Stimulated activated CD8-positive, alpha-beta memory T cell treated with anti-CD3 and anti-CD28 coated beads, Interleukin-2, amount 100 ng/mL, for 48 hours (primary cell): ENCODE data around the gene NMNAT3.

Source experiments
- DNase-seq, 2 donors: peaks; one replicate each; pipeline ENCODE4 v3.0.0-alpha.2; 2020; ENCODE audit warnings: low read depth in 2 of 2

NMNAT3 gene

DNA sequence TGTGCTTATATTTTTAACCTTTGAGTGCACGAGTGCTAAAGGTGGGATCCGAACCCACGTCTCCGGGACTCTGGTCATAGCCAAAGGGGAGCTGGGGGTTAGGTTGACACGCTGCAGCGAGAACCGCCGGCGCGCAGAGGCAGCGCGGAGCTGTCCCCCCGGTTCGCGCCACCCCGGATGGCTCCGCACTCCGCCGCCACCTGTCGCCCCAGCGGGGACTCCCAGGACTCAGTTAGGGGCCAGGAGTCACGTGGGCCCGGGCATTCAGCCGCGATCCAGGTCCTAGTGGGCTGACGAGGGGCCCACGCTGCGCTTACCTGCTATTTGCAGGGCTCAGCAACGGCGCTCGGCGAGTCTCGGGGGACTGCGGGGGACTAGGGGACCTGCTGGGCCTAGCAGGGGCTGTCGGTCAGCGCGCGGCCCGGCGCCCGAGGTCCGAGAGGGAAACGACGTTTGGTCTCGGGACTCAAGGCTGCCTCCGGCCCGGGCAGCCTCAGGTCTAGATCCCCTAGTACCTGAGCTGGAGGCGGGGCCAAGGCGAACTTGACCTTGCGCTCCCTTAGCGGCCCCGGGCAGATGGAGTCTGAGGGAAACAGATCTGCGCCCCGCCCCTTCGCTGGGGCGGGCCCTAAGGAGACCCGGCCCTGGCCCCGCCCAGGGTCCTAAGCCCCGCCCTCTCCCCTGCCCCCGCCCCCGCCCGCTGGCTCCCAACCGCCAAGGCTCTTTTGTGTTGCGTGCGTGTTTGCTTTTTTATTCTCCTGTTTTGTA lies at the start of gene NMNAT3:
Gene NMNAT3 (minus strand): TSS at position 585 of the 768 bp plus-strand sequence. CDS start 50,248 bp downstream, outside the sequence.
- peak; percentile 68 to 69 for DNase-seq

DNA sequence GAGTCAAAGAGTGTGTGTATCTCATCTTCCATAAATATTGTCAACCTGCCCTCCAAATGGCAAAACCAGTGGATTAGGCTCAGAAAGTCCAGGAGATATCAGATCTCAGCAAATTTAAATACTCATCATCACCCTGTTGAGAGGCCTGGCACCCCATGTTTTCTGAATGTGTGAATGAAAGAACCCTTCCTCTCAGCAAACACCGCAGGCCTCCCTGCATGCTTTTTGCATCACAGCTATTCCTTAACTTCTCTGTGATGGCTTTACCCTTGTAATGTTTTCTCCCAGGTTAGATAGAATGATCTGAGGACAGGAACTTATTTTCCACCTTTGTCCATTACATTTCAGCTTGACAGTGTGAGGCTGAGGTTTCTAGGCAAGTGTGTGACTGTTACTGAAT lies 43.6 kb upstream of the NMNAT3 start:
- no peak for DNase-seq

DNA sequence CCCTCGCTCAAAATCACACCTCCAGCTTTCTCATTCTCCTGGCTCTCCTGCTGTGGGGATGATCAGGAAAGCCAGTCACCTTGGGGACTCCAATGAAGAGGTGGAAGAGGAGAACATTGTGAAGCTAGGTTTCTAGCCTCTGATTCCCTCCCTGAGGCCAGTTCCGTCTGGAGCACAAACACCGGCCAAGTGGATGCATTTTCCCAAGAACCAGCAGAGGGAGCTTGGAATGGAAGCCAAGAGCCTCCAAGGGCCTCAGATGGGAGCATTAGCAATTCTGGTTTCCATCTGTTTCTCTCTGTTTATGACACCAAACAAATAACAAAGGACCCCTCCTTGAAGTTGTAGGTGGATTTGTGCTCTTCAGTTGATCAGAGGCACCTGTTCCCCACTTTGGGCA lies 40.6 kb upstream of the NMNAT3 start:
- DNase-seq = no peak

DNA sequence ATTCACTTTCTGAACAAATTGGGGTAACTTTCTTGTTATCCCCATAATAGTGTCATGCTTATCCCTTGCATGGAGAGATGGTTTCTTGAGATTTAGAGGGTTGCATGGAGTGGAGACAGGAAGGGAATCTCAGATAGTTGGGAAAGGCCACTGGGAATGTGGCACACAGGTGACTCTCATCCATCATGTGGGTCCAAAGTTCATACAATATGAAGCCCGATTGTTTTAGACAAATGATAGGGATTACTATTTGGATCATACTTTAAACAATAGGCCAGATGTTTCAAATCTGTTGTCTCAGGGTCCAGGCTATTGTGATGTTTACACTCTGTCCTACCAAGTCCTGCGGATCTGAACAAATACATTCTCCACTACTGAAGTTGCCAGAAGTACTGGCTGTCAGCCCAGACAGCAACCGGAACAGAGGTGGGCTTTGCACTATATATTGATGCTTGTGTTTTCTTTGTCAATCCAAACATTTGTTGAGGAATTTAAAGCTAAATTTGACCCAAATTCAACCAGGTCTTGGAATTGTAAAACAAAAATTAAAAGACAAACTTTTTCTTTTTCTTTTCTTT lies 39.2 kb upstream of the NMNAT3 start:
- DNase-seq = no peak

DNA sequence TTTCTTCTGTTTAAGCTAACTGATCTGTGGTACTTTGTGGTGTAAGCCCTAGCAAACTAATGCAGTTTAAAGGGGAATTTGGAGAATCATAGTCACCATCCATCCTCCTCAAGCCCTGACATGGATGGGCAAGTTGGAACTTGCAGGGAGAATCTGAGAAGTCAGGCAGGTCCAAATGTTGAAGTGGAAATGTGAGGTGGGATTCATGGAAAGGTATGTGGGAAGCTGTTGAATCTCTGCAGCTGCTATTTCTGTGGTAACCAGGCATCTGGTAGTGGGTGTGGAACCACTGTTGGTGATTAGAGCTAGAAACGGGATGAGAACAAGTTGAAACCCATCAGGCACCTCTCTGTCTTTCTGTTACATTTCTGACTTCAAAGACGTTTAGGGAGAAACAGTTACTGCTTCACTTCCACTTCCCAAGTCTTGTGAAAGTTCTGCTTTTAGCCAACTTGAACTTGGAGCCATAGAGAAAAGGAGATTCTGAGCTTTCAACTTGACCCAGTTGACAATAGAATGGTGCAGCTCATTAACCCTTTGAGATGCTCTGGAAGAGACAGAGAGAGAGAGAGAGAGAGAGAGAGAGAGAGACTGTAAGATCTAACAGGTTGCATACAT lies 38.1 kb upstream of the NMNAT3 start:
- no peak for DNase-seq

DNA sequence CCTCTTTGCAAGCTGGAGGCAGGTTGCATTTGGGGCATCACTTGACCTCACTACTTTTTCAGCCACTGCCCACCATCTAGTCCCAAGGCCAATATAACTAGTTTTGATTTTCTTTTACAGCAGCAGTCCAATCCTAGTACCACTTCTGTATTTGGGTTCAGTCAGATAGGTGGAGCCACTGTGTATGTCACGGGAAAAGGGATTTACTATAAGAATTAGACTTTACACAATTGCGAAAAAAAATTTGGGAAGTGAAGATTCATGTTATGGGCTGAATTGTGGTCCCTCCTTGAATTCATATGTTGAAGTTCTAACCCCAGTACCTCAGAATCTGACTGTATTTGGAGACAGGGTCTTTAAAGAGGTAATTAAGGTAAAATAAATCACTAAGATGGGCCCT lies 37.4 kb upstream of the NMNAT3 start:
- DNase-seq = no peak

DNA sequence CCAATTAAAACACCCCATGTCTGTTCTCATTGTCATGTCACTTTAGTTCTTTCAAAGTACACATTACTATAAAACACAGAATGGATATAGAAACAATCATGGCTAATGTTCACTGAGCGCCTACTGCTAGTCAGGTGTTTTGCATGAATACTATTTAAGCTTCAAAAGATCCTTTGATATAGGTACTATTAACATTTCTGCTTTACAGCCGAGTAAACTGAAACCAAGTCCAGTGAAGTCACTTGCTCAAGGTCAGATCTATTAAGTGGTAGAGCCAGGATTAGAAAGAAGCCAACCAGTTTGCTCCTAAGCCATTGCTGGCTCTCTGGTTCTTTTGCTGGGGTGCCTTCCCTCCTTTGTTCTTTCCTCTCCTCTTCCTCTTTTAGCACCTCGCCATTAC lies 32.4 kb upstream of the NMNAT3 start:
- no peak for DNase-seq

DNA sequence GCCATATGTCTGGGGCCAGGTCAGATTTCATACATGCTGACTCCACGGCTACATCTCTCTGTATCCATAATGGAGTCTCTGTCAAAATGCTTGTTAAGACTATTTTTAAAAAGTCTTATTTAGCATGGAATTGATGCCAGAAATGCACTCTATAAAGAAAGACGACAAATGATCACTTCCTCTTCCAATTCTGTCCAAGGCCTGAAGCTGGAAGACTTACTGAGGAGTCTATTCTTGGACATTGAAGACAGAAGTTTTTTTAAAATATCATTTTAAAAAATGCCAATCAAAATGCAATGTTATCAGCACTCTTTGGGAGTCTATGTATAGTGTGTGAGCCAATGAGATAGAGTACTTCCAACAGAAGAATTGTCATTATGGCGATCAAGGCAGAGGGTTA lies 27.9 kb upstream of the NMNAT3 start:
- no peak for DNase-seq

DNA sequence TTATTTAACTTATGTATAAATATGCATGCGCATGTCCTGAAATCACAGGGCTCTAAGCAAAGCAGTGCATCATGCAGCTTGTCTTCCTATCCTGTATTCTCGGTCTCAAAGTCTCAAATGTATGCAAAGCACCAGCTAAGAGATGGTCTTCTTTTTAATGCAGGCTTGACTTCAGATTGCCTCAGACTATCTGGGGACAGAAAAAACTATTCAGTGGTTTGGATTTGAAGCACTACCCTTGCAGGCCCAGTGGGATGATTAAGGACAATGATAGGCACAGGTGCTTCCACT lies 18.5 kb upstream of the NMNAT3 start:
- DNase-seq = no peak

DNA sequence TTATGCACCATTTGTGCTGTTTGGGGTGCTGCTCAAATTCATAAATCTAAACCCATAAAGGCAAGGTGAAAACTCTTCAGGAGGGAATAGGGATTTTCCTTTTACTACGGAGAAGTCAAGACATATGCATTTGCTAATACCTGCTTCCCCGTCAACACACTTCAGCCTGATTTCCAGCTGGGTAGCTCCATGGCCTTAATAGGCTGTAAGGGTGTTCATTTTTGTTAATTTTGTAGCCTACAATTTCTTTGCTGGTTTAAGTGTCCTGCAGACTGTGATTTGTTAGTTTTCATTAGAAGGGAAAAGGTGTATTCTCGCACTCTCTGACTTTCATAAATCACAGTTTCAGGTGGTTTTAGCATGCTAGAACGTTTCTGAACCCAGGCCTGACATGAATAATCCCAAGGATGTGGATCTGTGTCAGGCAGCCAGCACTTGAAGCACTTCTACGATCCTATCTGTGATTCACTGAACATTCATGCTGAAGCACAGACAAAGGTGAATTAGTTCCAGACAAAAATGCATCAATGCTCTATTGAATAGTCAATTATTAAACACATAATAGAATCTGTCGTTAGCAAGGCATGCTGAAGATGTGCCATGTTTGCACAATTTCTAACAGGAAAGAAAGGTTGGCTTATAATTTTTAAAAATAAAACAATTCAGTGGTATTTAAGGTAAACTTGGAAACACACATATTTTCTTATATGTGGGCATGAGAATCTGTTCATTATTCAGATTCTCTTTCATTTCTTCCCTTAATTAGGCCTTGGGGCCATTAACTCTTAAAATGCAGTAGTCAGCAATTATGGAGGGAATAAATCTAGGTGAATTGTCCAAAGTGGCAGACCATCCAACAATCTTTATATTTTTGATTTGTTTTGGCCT lies 17.9 kb upstream of the NMNAT3 start:
- no peak for DNase-seq

DNA sequence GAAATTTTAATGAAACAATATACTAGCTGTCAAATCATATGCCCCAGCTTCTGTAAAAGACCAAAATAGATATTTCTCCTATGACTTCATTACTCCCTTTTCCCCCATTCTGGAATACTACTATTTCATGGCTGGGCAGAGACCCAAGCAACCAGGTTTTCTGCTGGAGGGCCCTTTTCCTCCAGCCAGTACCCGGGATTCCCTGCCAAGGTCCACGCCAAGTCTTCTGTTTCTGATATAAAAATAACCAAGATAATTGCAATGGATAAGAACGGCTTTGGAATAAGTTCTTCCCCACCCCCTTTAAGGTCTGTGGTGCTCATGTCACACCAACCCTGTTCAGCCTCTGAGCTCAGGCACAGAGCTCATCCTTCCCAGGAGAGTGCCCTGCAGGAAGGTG lies 17.2 kb upstream of the NMNAT3 start:
- no peak for DNase-seq

DNA sequence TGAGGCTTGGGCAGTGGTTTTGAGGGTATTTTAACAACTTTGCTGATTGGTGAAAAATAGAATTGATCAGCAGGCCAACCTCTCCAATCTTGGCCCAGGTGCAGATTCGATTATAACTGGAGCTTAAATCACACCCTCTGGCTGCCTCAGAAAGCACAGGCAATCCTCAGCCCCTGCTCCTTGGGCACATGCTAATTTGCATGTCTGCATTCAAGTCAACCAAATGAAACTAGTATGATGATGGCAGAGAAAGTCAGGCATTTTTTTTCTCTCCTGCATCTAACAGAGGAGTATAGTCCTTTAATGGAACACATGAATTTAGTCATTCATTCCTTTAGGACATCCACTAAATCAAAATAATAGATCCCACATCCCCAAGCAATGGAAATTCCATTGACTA lies 16.8 kb upstream of the NMNAT3 start:
- no peak for DNase-seq

DNA sequence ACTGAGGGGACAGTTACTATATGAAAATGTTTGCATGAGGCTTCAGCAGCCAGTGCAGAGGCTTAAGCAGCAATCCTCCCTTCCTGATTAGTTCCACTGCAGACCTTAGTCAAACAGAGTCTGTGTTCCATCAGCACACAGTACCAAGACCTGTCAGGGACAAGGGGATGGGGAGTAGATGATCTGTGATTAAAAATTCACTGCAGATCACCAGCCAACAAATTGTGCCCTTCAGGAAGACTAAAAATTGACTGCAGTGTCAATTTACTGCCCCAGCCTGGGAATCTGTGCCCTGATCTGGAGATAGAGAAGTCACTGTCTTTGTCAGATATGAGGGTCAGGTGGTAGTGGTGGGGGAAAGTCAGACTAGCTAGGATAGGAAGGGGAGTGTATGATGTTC lies 13.8 kb upstream of the NMNAT3 start:
- DNase-seq = no peak

DNA sequence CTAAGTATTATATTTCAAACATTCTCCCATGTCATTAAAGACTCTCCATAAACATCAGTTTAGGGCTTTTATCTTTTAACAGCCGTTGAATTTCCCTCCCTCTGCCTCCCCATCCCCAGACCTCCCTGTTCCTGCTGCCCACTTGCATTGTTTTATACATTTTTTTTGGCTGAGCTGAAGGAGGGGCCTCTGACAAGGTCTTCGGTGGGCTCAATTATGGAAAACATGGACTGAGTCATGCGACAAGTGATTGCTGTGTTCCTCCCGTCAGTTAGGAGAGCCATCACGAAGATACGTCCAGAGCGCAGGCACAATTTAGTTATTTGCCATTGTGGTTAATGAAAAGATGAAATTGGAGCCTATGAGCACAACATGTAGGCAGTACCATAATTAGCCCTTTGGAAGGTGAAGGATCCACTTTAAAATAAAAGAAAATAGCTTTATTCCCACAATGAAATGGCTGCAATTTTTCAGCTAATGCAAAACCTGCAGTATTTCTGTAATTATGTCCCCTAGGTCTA lies 12.0 kb upstream of the NMNAT3 start:
- no peak for DNase-seq

DNA sequence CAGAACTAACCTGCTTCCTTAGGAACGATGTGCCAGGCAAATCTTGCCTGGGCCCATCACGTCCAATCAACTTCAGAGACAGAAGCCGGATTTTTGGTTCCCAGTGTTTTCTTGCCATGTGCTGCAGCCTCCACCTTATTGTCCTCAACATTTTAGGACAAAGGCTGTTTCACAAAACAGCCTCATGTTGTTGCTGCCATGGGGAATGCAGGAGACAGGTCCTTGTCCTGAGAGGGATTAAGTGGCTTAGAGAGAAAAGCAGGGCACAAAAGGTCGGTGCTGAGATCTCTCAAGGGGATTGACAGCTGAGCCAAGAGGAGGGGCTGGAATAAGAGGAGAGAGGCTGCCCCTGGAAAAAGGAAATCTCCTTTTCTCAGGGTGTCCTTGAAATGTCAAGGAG lies 11.3 kb upstream of the NMNAT3 start:
- DNase-seq = no peak

DNA sequence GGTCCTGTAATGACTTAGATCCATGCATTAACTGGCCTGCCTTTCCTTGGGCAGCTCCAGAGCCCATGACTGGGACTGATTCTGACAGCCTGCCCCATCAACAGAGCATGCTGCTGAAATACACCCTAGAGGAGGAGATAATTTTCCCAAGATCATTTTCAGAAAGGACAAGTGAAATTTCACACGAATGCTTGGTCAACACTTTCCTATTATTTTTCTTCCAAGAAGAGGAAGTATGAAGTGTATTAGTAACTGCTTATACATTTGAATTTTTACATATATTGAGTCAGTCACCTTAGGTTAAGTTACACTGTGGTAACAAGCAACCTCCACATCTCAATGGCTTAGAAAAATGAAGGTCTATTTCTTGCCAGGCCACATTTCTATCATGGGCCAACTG lies 9.7 kb upstream of the NMNAT3 start:
- DNase-seq = no peak

DNA sequence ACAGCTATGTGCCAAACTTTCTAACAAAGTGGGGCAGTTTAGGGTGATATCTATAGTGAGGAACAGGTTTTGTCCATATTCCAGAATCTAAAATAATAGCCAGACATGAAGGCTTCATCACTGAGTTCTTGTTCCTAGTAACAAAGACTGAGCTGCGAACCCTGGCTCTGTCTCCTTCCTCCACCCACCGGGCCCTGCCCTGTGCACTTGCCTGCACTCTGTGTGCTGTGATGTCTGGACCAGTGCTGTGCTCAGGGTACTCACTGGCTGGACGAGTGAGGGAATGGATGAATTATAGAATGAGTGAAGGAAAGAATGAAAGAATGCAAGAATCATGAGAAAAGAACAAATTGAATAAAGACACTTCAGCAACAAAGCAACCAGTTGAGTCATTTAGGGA lies 8.9 kb upstream of the NMNAT3 start:
- DNase-seq = no peak

DNA sequence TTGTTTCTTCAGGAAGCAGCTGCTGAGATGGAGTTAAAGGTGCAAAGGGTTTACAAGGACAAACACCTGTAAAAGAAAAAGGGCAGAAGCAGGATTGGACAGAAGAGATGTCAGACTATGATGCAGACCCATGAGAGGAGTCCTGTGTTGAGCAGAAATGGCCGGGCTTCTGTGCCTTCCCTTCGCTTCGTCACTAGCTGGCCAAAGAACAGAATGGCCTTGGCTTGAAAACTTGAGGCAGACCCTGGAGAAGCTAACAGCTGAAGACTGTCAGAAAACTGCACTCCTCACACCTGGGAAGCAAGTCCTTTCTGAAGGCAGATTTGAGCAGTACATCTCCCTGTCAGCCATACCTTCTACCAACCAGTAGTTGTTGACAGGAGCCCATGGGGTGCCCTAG lies 8.4 kb upstream of the NMNAT3 start:
- no peak for DNase-seq

DNA sequence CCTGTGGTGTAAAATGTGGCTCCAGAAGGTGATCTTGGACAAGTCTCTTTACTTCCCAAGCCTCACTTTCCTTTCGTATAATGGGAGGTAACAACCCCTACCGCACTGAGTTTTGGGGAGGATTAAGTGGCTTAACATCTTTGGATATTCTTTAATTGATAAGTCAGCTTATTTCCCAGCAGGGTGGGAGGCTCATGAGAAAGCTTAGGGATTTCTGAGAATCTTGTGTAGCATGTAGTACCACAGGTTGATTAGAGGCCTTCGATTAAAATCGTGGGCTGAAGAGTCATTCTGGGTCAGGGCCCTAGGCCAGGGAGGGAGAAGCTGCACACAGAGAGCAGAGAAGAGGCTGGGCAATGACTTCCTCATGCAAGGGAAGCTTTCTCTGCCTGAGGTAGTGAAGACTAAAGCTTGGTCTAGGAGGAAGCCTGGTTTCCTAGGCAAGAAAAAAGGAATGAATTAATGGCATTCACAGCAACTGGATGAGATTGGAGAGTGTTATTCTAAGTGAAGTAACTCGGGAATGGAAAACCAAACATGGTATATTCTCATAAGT lies 1.5 kb upstream of the NMNAT3 start:
- DNase-seq = no peak

DNA sequence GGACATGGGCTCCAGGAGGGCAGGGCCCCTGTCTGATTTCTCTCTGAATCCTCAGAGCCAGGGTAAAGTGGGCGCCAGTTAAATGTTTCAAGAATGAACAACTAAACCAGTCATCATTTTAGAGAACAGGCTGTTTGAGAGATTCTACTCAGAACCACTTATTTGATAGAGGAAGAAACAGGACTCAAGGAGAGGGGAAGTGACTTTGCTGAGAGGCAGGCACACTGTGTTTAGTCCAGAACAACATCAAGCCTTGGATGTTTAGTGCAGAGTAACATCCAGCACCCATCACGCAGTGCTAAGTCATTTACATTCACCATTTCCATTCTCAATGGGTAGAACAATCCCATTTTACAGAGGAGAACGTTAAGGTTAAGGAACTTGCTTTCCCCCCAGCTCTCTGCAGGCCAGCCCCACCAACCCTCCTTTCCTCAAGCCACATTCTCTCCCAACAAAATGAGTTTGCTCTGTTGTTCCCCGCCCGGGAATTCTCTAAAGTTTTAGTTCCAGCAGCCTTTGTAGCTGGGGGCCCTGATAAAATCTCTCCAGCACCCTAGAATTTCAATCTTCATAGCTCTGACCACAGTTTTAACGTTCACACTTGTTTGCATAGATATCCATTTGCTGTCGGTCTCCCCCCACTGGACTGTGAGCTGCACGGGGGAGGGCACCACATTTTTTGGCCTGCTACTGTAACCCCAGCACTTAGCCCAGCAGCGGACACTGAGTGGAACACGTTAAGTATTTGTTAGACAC lies 962 bp downstream of the NMNAT3 start:
- DNase-seq = no peak

DNA sequence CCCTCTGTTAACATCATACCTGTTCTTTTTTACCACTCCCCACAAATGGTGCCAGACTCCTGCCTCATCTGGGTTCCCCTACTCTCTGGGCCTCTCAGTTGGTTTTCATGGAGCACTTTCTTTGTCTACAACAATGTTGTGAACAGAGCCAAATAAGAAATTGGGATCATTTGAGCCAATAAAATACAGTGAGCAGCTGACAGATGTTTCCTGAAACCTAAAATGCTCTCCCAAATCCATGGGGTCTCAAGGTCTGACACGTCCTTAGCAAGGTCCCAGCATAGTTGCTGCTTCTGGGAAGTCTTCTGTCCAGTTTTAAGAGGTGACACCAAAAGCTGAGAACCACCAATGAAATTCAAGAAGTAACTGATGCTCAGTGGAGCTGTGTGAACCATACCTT lies 1.7 kb downstream of the NMNAT3 start:
- no peak for DNase-seq
